IMR-90 (cell line): ENCODE results near the gene ANKFY1. TPM values are rescaled to one million over a fixed set of nuclear protein-coding genes. Genes with fewer than 3 reads are reported as not detected.

Experiments used
- ATAC-seq: fragments of 200-7000 bp; cut with Tn5 transposase; 2 replicates; pipeline ENCODE4 v1.9.1; 2020; ENCODE audit warnings: low read depth, mild to moderate bottlenecking, moderate library complexity
- BruUV-seq: library from RNA; stranded (reverse); fragments of 400-500 nt; replicated peaks from 2 replicates; lab custom pipeline; 2021; lab: Mats Ljungman, UMichigan
- CTCF ChIA-PET: fragments of 300-600 bp; formaldehyde crosslinking; extraction: SDS; loops from one replicate; lab custom pipeline; 2021; ENCODE audit warnings: antibody characterized with exemption; lab: Yijun Ruan, JAX
- POLR2A ChIA-PET: fragments of 300-600 bp; sonication (Branson Sonifier 250); formaldehyde crosslinking; loops from one replicate; lab custom pipeline; 2022; ENCODE audit warnings: antibody characterized with exemption; ENCODE audit not compliant: unreplicated experiment; lab: Charles Lee
- DNase-seq: peaks from one replicate; pipeline ENCODE4 v3.0.0; 2013
- H2AFZ ChIP-seq: replicated peaks from 2 replicates; pipeline ENCODE3; 2013; ENCODE audit warnings: low read length, mild to moderate bottlenecking; ENCODE audit not compliant: poor library complexity
- H2AK5ac ChIP-seq: 2 replicates; pipeline ENCODE4 v1.6.1; 2013; ENCODE audit warnings: low read depth, low read length, inconsistent platforms
- H2AK9ac ChIP-seq: replicated peaks from 2 replicates; pipeline ENCODE3; 2013; ENCODE audit warnings: mild to moderate bottlenecking, low read depth, low read length, moderate library complexity; ENCODE audit not compliant: poor library complexity
- H2BK120ac ChIP-seq: 2 replicates; pipeline ENCODE4 v1.6.1; 2013; ENCODE audit warnings: low read depth, low read length, inconsistent platforms
- H2BK15ac ChIP-seq: 3 replicates; pipeline ENCODE4 v1.6.1; 2013; ENCODE audit warnings: low read depth, low read length, inconsistent platforms
- H2BK20ac ChIP-seq: 2 replicates; pipeline ENCODE4 v1.6.1; 2013; ENCODE audit warnings: low read depth, mild to moderate bottlenecking, inconsistent platforms, low read length, moderate library complexity
- H2BK5ac ChIP-seq: 2 replicates; pipeline ENCODE4 v1.6.1; 2013; ENCODE audit warnings: mild to moderate bottlenecking, low read depth, low read length, inconsistent platforms; ENCODE audit not compliant: poor library complexity, severe bottlenecking
- H3K14ac ChIP-seq: replicated peaks from 2 replicates; pipeline ENCODE4 v1.6.1; 2013; ENCODE audit warnings: low read depth, low read length, inconsistent platforms
- H3K18ac ChIP-seq: 2 replicates; pipeline ENCODE4 v1.6.1; 2013; ENCODE audit warnings: low read depth, low read length, control low read depth
- H3K23ac ChIP-seq: 2 replicates; pipeline ENCODE4 v1.6.1; 2013; ENCODE audit warnings: low read depth, low read length, inconsistent platforms
- H3K27ac ChIP-seq: 2 replicates; pipeline ENCODE4 v1.5.1; 2013; ENCODE audit warnings: mild to moderate bottlenecking, control low read depth, low read length; ENCODE audit not compliant: insufficient read depth
- H3K27me3 ChIP-seq: 2 replicates; pipeline ENCODE4 v1.6.1; 2013; ENCODE audit warnings: low read length; ENCODE audit not compliant: control insufficient read depth, insufficient read depth
- H3K36me3 ChIP-seq: 2 replicates; pipeline ENCODE4 v1.6.1; 2013; ENCODE audit warnings: low read length, mixed read lengths; ENCODE audit not compliant: control insufficient read depth, insufficient read depth
- H3K4ac ChIP-seq: 2 replicates; pipeline ENCODE4 v1.6.1; 2013; ENCODE audit warnings: low read depth, low read length, inconsistent platforms
- H3K4me1 ChIP-seq: 2 replicates; pipeline ENCODE4 v1.6.1; 2013; ENCODE audit warnings: low read length, mixed read lengths; ENCODE audit not compliant: control insufficient read depth, insufficient read depth
- H3K4me2 ChIP-seq: 2 replicates; pipeline ENCODE4 v1.6.1; 2013; ENCODE audit warnings: low read depth, mild to moderate bottlenecking, control low read depth, low read length, moderate library complexity
- H3K4me3 ChIP-seq: 2 replicates; pipeline ENCODE4 v1.5.1; 2013; ENCODE audit warnings: low read depth, mild to moderate bottlenecking, control low read depth, low read length, moderate library complexity; ENCODE audit not compliant: insufficient read depth
- H3K56ac ChIP-seq: 2 replicates; pipeline ENCODE4 v1.6.1; 2013; ENCODE audit warnings: low read length, inconsistent platforms; ENCODE audit not compliant: insufficient read depth; ENCODE audit errors: extremely low read depth
- H3K79me1 ChIP-seq, 2 experiments: 2 replicates each; pipeline ENCODE4 v1.6.1; 2013; ENCODE audit warnings: low read length in 2 of 2, inconsistent platforms in 1 of 2, low read depth in 1 of 2
- H3K9ac ChIP-seq: 2 replicates; pipeline ENCODE4 v1.6.1; 2013; ENCODE audit warnings: low read depth, low read length, control low read depth
- H3K9me1 ChIP-seq: 2 replicates; pipeline ENCODE4 v1.6.1; 2013; ENCODE audit warnings: low read length, inconsistent platforms; ENCODE audit not compliant: insufficient read depth
- H3K9me3 ChIP-seq: 2 replicates; pipeline ENCODE4 v1.6.1; 2013; ENCODE audit warnings: low read length; ENCODE audit not compliant: control insufficient read depth, insufficient read depth
- H4K20me1 ChIP-seq: 2 replicates; pipeline ENCODE4 v1.6.1; 2013; ENCODE audit warnings: low read length, inconsistent platforms; ENCODE audit not compliant: insufficient read depth
- H4K5ac ChIP-seq: 2 replicates; pipeline ENCODE4 v1.6.1; 2013; ENCODE audit warnings: mild to moderate bottlenecking, low read depth, low read length, control low read depth
- H4K8ac ChIP-seq, 2 experiments: 2 replicates each; pipeline ENCODE4 v1.6.1; 2013; ENCODE audit warnings: low read depth in 2 of 2, low read length in 2 of 2, control low read depth in 1 of 2, inconsistent platforms in 1 of 2
- H4K91ac ChIP-seq: 2 replicates; pipeline ENCODE4 v1.6.1; 2013; ENCODE audit warnings: low read depth, low read length, inconsistent platforms; ENCODE audit not compliant: insufficient read depth
- CHD1 ChIP-seq: IDR thresholded peaks from 2 replicates; pipeline ENCODE4 v1.6.1; 2012; ENCODE audit warnings: low read depth, low read length, improper control_type of control experiment
- MAFK ChIP-seq: IDR thresholded peaks from 2 replicates; pipeline ENCODE4 v1.6.1; 2012; ENCODE audit warnings: low read depth, low read length, improper control_type of control experiment
- RCOR1 ChIP-seq: IDR thresholded peaks from 2 replicates; pipeline ENCODE4 v1.6.1; 2012; ENCODE audit warnings: mild to moderate bottlenecking, low read length, improper control_type of control experiment; ENCODE audit not compliant: insufficient replicate concordance
- RFX5 ChIP-seq: IDR thresholded peaks from 2 replicates; pipeline ENCODE4 v1.8.0; 2012; ENCODE audit warnings: low read depth, mild to moderate bottlenecking, low read length, moderate library complexity
- WGBS, 2 experiments: methylation state at CpG; one replicate each; pipeline versions ENCODE4 v1.1.5 to v1.1.7; 2013; ENCODE audit warnings: missing lambda C conversion rate in 2 of 2; ENCODE audit not compliant: insufficient read length in 1 of 2; ENCODE audit errors: extremely low coverage in 2 of 2; 5-methylcytosine and 5-hydroxymethylcytosine counted together
- dilution Hi-C: fragments of 300-500 bp; cut with HindIII; formaldehyde crosslinking; loops from one replicate; pipeline ENCODE4 v1.14.3; 2018; ENCODE audit warnings: low sequenced_read_pairs; ENCODE audit not compliant: unreplicated experiment
- in situ Hi-C: fragments of 300-500 bp; cut with MboI; formaldehyde crosslinking; loops from 3 replicates; pipeline ENCODE4 v1.14.3; 2019; ENCODE audit warnings: low sequenced_read_pairs, inconsistent platforms, mixed read lengths
- intact Hi-C: fragments of 100-400 bp; cut with micrococcal nuclease; formaldehyde crosslinking; loops from 2 replicates; pipeline ENCODE4 v1.10.0; 2022
- polyA plus RNA-seq, 3 experiments: library from polyadenylated mRNA; depleted of rRNA; stranded (reverse); fragments of >200 nt; gene quantifications; 2 replicates each; pipeline ENCODE4 v1.2.3, GENCODE V29; 2012; ENCODE audit warnings: low replicate concordance in 1 of 3
- total RNA-seq: library from RNA; depleted of rRNA; stranded (reverse); fragments of >200 nt; gene quantifications from 2 replicates; pipeline ENCODE4 v1.2.3, GENCODE V29; 2012
- TF ChIP-seq, protein P1 (sequence below): fragments of 150-350 bp; IDR thresholded peaks from 2 replicates; pipeline ENCODE4 v1.6.1; 2016; ENCODE audit warnings: low read depth, mild to moderate bottlenecking, low read length, moderate library complexity, borderline replicate concordance
- TF ChIP-seq, protein P2 (sequence below): fragments of 150-350 bp; IDR thresholded peaks from 2 replicates; pipeline ENCODE4 v1.6.1; 2017; ENCODE audit warnings: mild to moderate bottlenecking, antibody characterized with exemption, low read length, low read depth

Gene ANKFY1
- total and polyA plus RNA-seq, 2 of the 4 experiments (the other 2 are of a cell fraction) = 32.3 to 48.9 TPM

- Histone ChIP-seq H2AK5ac (no peak overlapping the region), H3K27me3 (no peaks in the 10 kb centered on the region), H4K20me1 (peaks cover 65% of the 10 kb centered on the region), H2BK15ac (no peak overlapping the region), H4K8ac (no peak overlapping the region), H4K5ac (no peak overlapping the region), H3K56ac (no peak overlapping the region), H3K36me3 (peaks cover 2% of the 10 kb centered on the region; the same call in 1 of the 2 replicates), H4K91ac (no peak overlapping the region), H3K27ac (no peak overlapping the region), H2BK5ac (no peak overlapping the region), H2BK20ac (no peak overlapping the region), H2AK9ac (no peak overlapping the region), H3K14ac (no peak overlapping the region), H3K9me3 (no peaks in the 10 kb centered on the region), H2AFZ (no peak overlapping the region), H3K9ac (no peak overlapping the region), H3K18ac (no peak overlapping the region), H3K4me2 (no peak overlapping the region), H3K23ac (no peak overlapping the region), H3K4ac (no peak overlapping the region), H3K79me1 (peaks cover 20 to 83% of the 10 kb centered on the region in 2 experiments), H3K4me3 (no peak overlapping the region), H3K9me1 (peaks cover 20% of the 10 kb centered on the region), H2BK120ac (no peak overlapping the region), H3K4me1 (no peaks in the 10 kb centered on the region)
- BruUV-seq = no TSS peak
- CTCF ChIA-PET = no interaction called here
- dilution Hi-C loops = no loop called here
- TF ChIP-seq, protein P1, sequence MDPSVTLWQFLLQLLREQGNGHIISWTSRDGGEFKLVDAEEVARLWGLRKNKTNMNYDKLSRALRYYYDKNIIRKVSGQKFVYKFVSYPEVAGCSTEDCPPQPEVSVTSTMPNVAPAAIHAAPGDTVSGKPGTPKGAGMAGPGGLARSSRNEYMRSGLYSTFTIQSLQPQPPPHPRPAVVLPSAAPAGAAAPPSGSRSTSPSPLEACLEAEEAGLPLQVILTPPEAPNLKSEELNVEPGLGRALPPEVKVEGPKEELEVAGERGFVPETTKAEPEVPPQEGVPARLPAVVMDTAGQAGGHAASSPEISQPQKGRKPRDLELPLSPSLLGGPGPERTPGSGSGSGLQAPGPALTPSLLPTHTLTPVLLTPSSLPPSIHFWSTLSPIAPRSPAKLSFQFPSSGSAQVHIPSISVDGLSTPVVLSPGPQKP = no peak
- TF ChIP-seq RCOR1 (no peak), CHD1 (no peak), RFX5 (no peak), MAFK (no peak)
- TF ChIP-seq, protein P2, sequence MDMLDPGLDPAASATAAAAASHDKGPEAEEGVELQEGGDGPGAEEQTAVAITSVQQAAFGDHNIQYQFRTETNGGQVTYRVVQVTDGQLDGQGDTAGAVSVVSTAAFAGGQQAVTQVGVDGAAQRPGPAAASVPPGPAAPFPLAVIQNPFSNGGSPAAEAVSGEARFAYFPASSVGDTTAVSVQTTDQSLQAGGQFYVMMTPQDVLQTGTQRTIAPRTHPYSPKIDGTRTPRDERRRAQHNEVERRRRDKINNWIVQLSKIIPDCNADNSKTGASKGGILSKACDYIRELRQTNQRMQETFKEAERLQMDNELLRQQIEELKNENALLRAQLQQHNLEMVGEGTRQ = no peak
- in situ Hi-C loops = no loop called here
- DNase-seq = no peak
- no peak for ATAC-seq
- intact Hi-C loops = no loop called here
- 90% methylated on average over 2 of the region's 3 CpGs; no CpG with 5 or more reads in 1 of the 2 experiments for WGBS, 2 experiments
- POLR2A ChIA-PET = interaction anchor here (0.6 kb wide), 1 partner anchor 33 kb away, joined by 5 read pairs; no protein-coding TSS in a partner anchor
Observed at GRCh38 chr17:4135489-4135888, 128.3 kb downstream of the ANKFY1 start.
